ENCODE data around the gene SYCE3.

The SYCE3 gene

DNA sequence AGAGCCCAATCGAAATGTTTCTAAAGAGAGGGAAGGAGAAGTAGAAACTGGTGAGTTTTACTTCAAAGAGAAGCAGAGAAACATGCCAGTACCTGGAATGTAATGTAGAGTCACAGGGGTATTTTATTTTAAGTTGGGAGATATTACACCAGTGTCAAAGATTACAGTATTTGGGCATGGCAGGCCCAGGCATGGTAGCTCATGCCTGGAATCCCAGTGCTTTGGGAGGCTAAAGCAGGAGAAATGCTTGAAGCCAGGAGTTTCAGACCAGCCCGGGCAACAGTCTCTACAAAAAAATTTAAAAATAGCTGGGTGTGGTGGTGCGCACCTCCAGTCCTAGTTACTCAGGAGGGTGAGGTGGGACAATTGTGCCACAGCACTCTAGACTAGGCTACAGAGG is 2.7 kb downstream of the SYCE3 start:
- TF ChIP-seq, protein P1, sequence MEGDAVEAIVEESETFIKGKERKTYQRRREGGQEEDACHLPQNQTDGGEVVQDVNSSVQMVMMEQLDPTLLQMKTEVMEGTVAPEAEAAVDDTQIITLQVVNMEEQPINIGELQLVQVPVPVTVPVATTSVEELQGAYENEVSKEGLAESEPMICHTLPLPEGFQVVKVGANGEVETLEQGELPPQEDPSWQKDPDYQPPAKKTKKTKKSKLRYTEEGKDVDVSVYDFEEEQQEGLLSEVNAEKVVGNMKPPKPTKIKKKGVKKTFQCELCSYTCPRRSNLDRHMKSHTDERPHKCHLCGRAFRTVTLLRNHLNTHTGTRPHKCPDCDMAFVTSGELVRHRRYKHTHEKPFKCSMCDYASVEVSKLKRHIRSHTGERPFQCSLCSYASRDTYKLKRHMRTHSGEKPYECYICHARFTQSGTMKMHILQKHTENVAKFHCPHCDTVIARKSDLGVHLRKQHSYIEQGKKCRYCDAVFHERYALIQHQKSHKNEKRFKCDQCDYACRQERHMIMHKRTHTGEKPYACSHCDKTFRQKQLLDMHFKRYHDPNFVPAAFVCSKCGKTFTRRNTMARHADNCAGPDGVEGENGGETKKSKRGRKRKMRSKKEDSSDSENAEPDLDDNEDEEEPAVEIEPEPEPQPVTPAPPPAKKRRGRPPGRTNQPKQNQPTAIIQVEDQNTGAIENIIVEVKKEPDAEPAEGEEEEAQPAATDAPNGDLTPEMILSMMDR (conservative IDR thresholded peaks at IDR 0.05; ENCODE audit: low read length) = no peak
- no peak overlapping the region for H3K4me3 ChIP-seq (ENCODE audit: low read length)
- no peak for DNase-seq (ENCODE audit: low read depth)

DNA sequence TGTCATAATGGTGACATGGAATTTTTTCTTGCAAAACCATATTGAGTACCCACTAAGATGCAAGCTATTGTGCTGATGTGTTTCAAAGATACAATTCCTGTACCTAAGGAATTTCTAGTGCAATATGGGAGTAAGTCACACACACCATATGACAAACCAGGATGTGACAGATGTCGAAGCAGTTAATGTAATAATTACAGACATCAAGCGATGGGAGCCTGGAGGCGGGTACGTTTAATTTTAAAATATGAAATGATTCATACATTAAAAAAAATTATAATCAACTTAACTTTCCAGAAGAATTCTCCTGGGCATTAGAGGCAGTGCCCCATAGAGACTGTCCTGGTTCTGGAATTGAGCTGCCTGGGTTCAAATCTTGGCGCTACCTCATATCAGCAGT is 6.0 kb downstream of the SYCE3 start:
- no peak overlapping the region for H3K4me3 ChIP-seq (ENCODE audit: low read length)
- DNase-seq (ENCODE audit: low read depth) = no peak
- TF ChIP-seq, protein P1 (conservative IDR thresholded peaks at IDR 0.05; ENCODE audit: low read length) = no peak

DNA sequence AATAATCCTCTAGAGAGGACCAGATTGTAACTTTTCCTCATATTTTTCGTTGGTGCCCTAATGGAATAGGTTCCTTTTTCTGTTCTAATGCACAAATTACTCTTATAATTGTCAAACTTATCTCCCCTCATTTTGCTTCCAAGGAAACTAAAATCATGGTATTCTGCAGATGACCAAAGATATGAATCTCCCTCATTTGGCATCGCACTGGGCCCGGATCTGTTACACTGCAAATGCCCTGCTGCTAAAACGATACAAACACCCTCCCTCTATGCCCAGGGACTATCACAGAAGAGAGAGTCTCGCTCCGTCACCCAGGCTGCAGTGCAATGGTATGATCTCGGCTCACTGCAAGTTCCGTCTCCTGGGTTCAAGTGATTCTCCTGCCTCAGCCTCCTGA is 9.4 kb downstream of the SYCE3 start:
- DNase-seq (ENCODE audit: low read depth) = no peak
- TF ChIP-seq, protein P1 (conservative IDR thresholded peaks at IDR 0.05; ENCODE audit: low read length) = no peak
- no peak overlapping the region for H3K4me3 ChIP-seq (ENCODE audit: low read length)

DNA sequence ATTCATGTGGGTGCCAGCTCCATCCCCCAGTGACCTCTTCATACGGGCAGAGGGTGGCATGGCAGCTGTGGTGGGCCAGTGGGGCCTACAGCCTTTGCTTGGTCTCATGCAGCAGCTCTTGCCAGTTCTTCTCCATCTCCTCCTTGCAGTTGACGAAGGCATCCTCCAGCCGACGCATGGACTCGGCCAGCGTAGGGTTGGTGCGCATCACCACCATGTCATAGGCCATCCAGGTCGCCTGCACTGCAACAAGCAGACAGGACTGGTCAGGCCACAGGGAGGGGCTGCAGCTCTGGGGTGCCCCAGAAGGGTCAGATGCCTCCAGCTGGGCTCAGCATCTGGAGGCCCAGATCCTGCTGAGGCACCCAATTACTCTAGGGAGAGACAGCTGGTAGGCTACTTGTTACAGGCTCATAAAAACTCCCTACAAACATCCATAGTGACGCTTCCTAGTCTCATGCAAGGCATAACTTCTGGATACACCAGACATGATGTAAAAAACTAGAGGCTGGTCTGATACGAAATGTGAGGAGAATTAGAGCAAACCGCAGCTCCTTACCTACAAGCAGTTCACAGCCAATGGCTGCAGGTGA is 11.5 kb downstream of the SYCE3 start:
- H3K4me3 ChIP-seq (ENCODE audit: low read length) = no peak overlapping the region
- TF ChIP-seq, protein P1 (conservative IDR thresholded peaks at IDR 0.05; ENCODE audit: low read length) = no peak
- no peak for DNase-seq (ENCODE audit: low read depth)

DNA sequence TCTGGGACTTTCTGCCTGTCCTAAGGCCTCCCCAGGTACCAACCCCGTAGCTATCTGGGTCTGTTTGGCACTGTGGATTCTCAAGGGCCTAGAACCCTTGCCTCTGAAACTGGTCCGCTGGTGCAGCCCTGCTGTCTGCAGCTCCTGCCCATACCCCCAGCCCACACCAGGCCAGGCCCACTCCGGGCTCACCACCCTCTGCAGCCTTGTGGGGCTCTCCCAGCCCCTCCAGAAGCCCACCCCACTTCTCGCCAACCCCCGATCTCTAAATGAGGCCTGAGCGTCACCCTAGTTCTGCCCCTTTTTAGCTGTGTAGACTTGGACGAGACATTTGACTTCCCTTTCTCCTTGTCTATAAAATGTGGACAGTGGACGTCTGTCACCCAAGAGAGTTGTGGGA is 12.3 kb downstream of the SYCE3 start:
- no peak for DNase-seq (ENCODE audit: low read depth)
- no peak overlapping the region for H3K4me3 ChIP-seq (ENCODE audit: low read length)
- TF ChIP-seq, protein P1 (conservative IDR thresholded peaks at IDR 0.05; ENCODE audit: low read length) = no peak

DNA sequence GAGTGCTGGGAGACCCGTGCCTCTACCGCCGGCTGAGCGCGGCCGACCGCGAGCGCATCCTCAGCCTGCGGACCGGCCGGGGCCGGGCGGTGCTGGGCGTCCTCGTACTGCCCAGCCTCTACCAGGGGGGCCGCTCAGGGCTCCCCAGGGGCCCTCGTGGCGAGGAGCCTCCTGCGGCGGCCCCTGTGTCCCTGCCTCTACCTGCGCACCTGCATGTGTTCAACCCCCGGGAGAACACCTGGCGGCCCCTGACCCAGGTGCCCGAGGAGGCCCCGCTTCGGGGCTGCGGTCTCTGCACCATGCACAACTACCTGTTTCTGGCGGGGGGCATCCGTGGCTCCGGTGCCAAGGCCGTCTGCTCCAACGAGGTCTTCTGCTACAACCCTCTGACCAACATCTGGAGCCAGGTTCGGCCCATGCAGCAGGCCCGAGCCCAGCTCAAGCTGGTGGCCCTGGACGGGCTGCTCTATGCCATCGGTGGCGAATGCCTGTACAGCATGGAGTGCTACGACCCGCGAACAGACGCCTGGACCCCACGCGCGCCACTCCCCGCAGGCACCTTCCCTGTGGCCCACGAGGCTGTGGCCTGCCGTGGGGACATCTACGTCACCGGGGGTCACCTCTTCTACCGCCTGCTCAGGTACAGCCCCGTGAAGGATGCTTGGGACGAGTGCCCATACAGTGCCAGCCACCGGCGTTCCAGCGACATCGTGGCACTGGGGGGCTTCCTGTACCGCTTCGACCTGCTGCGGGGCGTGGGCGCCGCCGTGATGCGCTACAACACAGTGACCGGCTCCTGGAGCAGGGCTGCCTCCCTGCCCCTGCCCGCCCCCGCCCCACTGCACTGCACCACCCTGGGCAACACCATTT is 13.6 kb downstream of the SYCE3 start:
- no peak for DNase-seq (ENCODE audit: low read depth)
- TF ChIP-seq, protein P1 (conservative IDR thresholded peaks at IDR 0.05; ENCODE audit: low read length) = no peak
- no peak overlapping the region for H3K4me3 ChIP-seq (ENCODE audit: low read length)
